ENCODE measurements around the gene ZNF18.

Gene ZNF18

GRCh38 chr17:11997147-11997971 lies at the start of gene ZNF18:
Gene ZNF18 (minus strand): TSS chr17:11997475. CDS start chr17:11992829, 4,646 bp downstream.
- peak within 1 kb of the TSS; percentile 81 to 92 for H3K27ac ChIP-seq
- peak; percentile 96 for DNase-seq (ENCODE audit: low spot score)
- H3K4me3 ChIP-seq: peak within 1 kb of the TSS; percentile 90
- TF ChIP-seq CTCF (IDR thresholded peaks at IDR 0.05): no peak

GRCh38 chr17:12046786-12047185 lies 49.5 kb upstream of the ZNF18 start:
- Histone ChIP-seq H3K4me3 (no peak overlapping the region), H3K27ac (no peak overlapping the region)
- TF ChIP-seq CTCF (IDR thresholded peaks at IDR 0.05): no peak
- DNase-seq (ENCODE audit: low spot score): no peak

- H3K4me3 ChIP-seq: no peak overlapping the region
- DNase-seq (ENCODE audit: low spot score): no peak
- H3K27ac ChIP-seq: no peak overlapping the region
- no peak for TF ChIP-seq CTCF (IDR thresholded peaks at IDR 0.05)
Observed at GRCh38 chr17:12043702-12044101, 46.4 kb upstream of the ZNF18 start.

- H3K4me3 ChIP-seq: no peak overlapping the region
- no peak for TF ChIP-seq CTCF (IDR thresholded peaks at IDR 0.05)
- H3K27ac ChIP-seq: no peak overlapping the region
- DNase-seq (ENCODE audit: low spot score): no peak
Observed at GRCh38 chr17:12041312-12041711, 44.0 kb upstream of the ZNF18 start.

- Histone ChIP-seq H3K27ac (no peak overlapping the region), H3K4me3 (no peak overlapping the region)
- DNase-seq (ENCODE audit: low spot score): no peak
- TF ChIP-seq CTCF (IDR thresholded peaks at IDR 0.05): no peak
Observed at GRCh38 chr17:12040478-12040877, 43.2 kb upstream of the ZNF18 start.

- H3K27ac ChIP-seq: no peak overlapping the region
- no peak for DNase-seq (ENCODE audit: low spot score)
- TF ChIP-seq CTCF (IDR thresholded peaks at IDR 0.05): no peak
- no peak overlapping the region for H3K4me3 ChIP-seq
Observed at GRCh38 chr17:12037970-12038369, 40.7 kb upstream of the ZNF18 start.

- DNase-seq (ENCODE audit: low spot score): no peak
- H3K4me3 ChIP-seq: no peak overlapping the region
- no peak overlapping the region for H3K27ac ChIP-seq
- no peak for TF ChIP-seq CTCF (IDR thresholded peaks at IDR 0.05)
Observed at GRCh38 chr17:12035673-12036072, 38.4 kb upstream of the ZNF18 start.
